Colonic mucosa (tissue), 4 donors: ENCODE measurements around the gene PRKAG2. TPM values are rescaled to one million over a fixed set of nuclear protein-coding genes. Genes with fewer than 3 reads are reported as not detected.

ENCODE experiments used
- DNase-seq: peaks from one replicate; pipeline ENCODE4 v3.0.0-alpha.2; 2020
- H3K27ac ChIP-seq: fragments of 200-600 bp; one replicate; pipeline ENCODE4 v1.8.0; 2021
- H3K27me3 ChIP-seq: fragments of 200-600 bp; one replicate; pipeline ENCODE4 v1.8.0; 2021
- H3K36me3 ChIP-seq: fragments of 200-600 bp; one replicate; pipeline ENCODE4 v1.8.0; 2021
- H3K4me1 ChIP-seq: fragments of 200-600 bp; one replicate; pipeline ENCODE4 v1.8.0; 2021; ENCODE audit warnings: mild to moderate bottlenecking
- H3K4me3 ChIP-seq: fragments of 200-600 bp; one replicate; pipeline ENCODE4 v1.8.0; 2021
- H3K9ac ChIP-seq, 2 donors: one replicate each; pipeline ENCODE4 v1.7.0; 2013; ENCODE audit warnings: control low read depth in 2 of 2, low read depth in 2 of 2, low read length in 2 of 2
- H3K9me3 ChIP-seq: fragments of 200-600 bp; one replicate; pipeline ENCODE4 v1.8.0; 2021
- CTCF ChIP-seq: fragments of 200-600 bp; IDR thresholded peaks from one replicate; pipeline ENCODE4 v1.8.0; 2022; ENCODE audit warnings: antibody characterized with exemption, mild to moderate bottlenecking
- intact Hi-C: fragments of 100-400 bp; cut with DNase I; formaldehyde crosslinking; loops from one replicate; pipeline ENCODE4 v1.14.1; 2022
- total RNA-seq, 2 donors: library from RNA; stranded (reverse); fragmentation: NEBNext Ultra II Directional in 1 of 2; extraction: Animal tissue kit (Norgen Biotek cat#: 25700) in 1 of 2; gene quantifications; one replicate each; pipeline ENCODE4 v1.2.1, GENCODE V29; 2021
- donor health status: healthy.
- donor health status: DM: no; HTN: no; CAD: no.
- donor health status: DM: no; HTN: no; CAD: no.

PRKAG2 gene
- total RNA-seq, 2 donors from 2014 or later, result 36.3 to 42.0 TPM

GRCh38 chr7:151814400-151815009, 62.4 kb downstream of the PRKAG2 start:
- DNase-seq, result no peak
- intact Hi-C loops, result no loop called here
- no peaks in the 10 kb centered on the region for H3K9me3 ChIP-seq
- no peaks in the 10 kb centered on the region for H3K36me3 ChIP-seq
- H3K27ac ChIP-seq, result no peak overlapping the region
- no peak overlapping the region for H3K9ac ChIP-seq
- no peak overlapping the region for H3K4me3 ChIP-seq
- H3K4me1 ChIP-seq, result peaks cover 3% of the 10 kb centered on the region
- no peaks in the 10 kb centered on the region for H3K27me3 ChIP-seq
- TF ChIP-seq CTCF, result no peak

DNA sequence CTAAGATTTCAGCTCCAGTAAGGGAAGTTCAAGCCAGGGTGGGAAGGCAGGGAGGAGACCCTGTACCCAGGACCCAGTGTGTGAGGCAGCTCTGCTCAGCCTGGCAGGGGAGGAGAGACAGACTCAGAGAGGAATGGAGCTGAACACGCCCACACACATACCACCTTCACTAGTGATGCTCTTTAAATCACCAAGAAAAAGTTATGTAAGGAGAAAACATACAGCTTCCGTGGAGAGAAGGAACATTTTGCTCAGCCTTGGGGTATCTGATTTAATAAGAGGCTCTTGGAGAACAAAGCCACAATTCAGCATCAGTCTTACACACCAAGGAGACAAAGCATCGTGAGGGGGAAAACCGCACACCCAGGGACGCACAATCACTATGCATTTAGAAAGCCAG, 62.9 kb downstream of the PRKAG2 start:
- intact Hi-C loops, result no loop called here
- no peak overlapping the region for H3K9ac ChIP-seq
- H3K4me1 ChIP-seq, result no peaks in the 10 kb centered on the region
- H3K4me3 ChIP-seq, result no peak overlapping the region
- no peaks in the 10 kb centered on the region for H3K36me3 ChIP-seq
- no peak for TF ChIP-seq CTCF
- no peak overlapping the region for H3K27ac ChIP-seq
- DNase-seq, result no peak
- H3K9me3 ChIP-seq, result no peaks in the 10 kb centered on the region
- H3K27me3 ChIP-seq, result no peaks in the 10 kb centered on the region

GRCh38 chr7:151813445-151813844, 63.5 kb downstream of the PRKAG2 start:
- no peak for DNase-seq
- H3K27ac ChIP-seq, result no peak overlapping the region
- no peaks in the 10 kb centered on the region for H3K9me3 ChIP-seq
- H3K36me3 ChIP-seq, result no peaks in the 10 kb centered on the region
- H3K4me1 ChIP-seq, result no peaks in the 10 kb centered on the region
- intact Hi-C loops, result no loop called here
- H3K27me3 ChIP-seq, result no peaks in the 10 kb centered on the region
- no peak for TF ChIP-seq CTCF
- H3K9ac ChIP-seq, result no peak overlapping the region
- H3K4me3 ChIP-seq, result no peak overlapping the region

GRCh38 chr7:151812967-151813366, 63.9 kb downstream of the PRKAG2 start:
- no peaks in the 10 kb centered on the region for H3K36me3 ChIP-seq
- intact Hi-C loops, result no loop called here
- no peak for DNase-seq
- H3K4me1 ChIP-seq, result no peaks in the 10 kb centered on the region
- no peak overlapping the region for H3K9ac ChIP-seq
- H3K27ac ChIP-seq, result no peak overlapping the region
- H3K9me3 ChIP-seq, result no peaks in the 10 kb centered on the region
- H3K4me3 ChIP-seq, result no peak overlapping the region
- H3K27me3 ChIP-seq, result no peaks in the 10 kb centered on the region
- TF ChIP-seq CTCF, result no peak

GRCh38 chr7:151810441-151811232, 66.3 kb downstream of the PRKAG2 start:
- Histone ChIP-seq H3K4me1 (no peaks in the 10 kb centered on the region), H3K27ac (no peak overlapping the region), H3K4me3 (no peak overlapping the region), H3K27me3 (no peaks in the 10 kb centered on the region), H3K9ac (no peak overlapping the region), H3K36me3 (no peaks in the 10 kb centered on the region), H3K9me3 (no peaks in the 10 kb centered on the region)
- no peak for TF ChIP-seq CTCF
- DNase-seq, result no peak
- intact Hi-C loops, result no loop called here
